ENCODE results near the gene CLASP2. TPM values are rescaled to one million over a fixed set of nuclear protein-coding genes. Genes with fewer than 3 reads are reported as not detected.

Gene CLASP2
- total RNA-seq, 1 donor from 2014 or later: 42.6 TPM

GRCh38 chr3:33717616-33717865, 513 bp downstream of the CLASP2 start:
- Mint-ChIP-seq H3K27me3 (ENCODE audit: unreplicated experiment) (no peaks in the 10 kb centered on the region), H3K9me3 (ENCODE audit: unreplicated experiment) (no peaks in the 10 kb centered on the region), H3K36me3 (ENCODE audit: unreplicated experiment) (no peaks in the 10 kb centered on the region), H3K4me1 (ENCODE audit: unreplicated experiment) (peaks cover 15% of the 10 kb centered on the region), H3K27ac (ENCODE audit: unreplicated experiment) (peak overlapping the region; percentile 82), H3K4me3 (ENCODE audit: unreplicated experiment) (peak overlapping the region; percentile 90)
- TF ChIP-seq CTCF (IDR thresholded peaks at IDR 0.05): no peak
- peak; percentile 87 for DNase-seq (ENCODE audit: extremely low spot score, unreplicated experiment)

DNA sequence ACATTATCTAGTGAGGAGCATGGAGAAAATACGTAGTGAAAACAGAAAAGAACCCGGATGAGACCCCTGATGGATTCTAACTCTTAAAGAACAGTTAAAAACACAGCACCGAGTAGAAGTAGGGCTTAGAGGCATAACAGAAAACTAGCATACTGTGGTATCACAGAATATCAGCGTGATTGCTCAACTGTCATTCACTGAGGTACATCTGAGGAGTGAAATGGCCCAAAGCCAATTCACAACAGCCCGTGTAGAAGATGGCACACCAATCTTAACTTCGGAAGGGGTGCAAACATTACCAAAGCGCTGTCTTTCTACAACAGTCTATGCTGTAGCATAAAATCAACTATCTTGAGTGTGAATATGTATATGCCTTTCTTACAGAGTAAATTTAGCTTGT, 1.8 kb downstream of the CLASP2 start:
- TF ChIP-seq CTCF (IDR thresholded peaks at IDR 0.05): no peak
- Mint-ChIP-seq H3K27me3 (ENCODE audit: unreplicated experiment) (no peaks in the 10 kb centered on the region), H3K4me1 (ENCODE audit: unreplicated experiment) (peaks cover 7% of the 10 kb centered on the region), H3K4me3 (ENCODE audit: unreplicated experiment) (no peak overlapping the region), H3K9me3 (ENCODE audit: unreplicated experiment) (no peaks in the 10 kb centered on the region), H3K36me3 (ENCODE audit: unreplicated experiment) (no peaks in the 10 kb centered on the region), H3K27ac (ENCODE audit: unreplicated experiment) (no peak overlapping the region)
- DNase-seq (ENCODE audit: extremely low spot score, unreplicated experiment): no peak

DNA sequence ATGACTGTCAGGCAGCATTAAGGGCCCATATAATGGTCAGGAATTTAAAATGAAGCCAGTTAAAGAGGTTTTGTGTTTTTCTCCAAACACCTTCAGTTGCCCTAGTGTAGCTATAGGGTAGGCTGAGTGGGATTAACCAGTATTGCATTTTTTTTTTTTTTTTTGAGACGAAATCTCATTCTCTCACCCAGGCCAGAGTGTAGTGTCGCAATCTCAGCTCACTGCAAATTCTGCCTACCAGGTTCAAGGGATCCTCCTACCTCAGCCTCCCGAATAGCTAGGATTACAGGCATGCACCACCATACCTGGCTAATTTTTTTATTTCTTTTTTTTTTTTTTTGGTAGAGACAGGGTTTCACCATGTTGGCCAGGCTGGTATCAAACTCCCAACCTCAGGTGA, 7.0 kb downstream of the CLASP2 start:
- H3K4me3 Mint-ChIP-seq (ENCODE audit: unreplicated experiment): no peak overlapping the region
- no peak for DNase-seq (ENCODE audit: extremely low spot score, unreplicated experiment)

DNA sequence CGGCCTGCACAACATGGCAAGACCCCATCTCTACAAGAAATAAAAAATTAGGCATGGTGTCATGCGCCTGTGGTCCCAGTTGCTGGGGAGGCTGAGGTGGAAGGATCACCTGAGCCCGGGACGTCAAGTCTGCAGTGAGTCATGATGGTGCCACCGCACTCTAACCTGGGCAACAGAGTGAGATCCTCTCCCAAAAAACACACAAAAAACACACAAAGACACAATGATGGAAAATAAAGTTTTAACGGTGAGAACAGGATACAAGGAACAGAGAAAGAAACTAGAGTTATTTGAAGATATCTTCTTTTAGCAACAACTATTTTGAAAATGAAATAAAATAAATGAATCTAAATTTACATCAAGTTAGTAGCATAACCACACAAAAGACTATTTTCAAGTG, 12.0 kb downstream of the CLASP2 start:
- peaks cover 40% of the 10 kb centered on the region for H3K9me3 Mint-ChIP-seq (ENCODE audit: unreplicated experiment)
- no peak overlapping the region for H3K4me3 Mint-ChIP-seq (ENCODE audit: unreplicated experiment)
- no peak overlapping the region for H3K27ac Mint-ChIP-seq (ENCODE audit: unreplicated experiment)
- peaks cover 28% of the 10 kb centered on the region for H3K36me3 Mint-ChIP-seq (ENCODE audit: unreplicated experiment)
- no peak for DNase-seq (ENCODE audit: extremely low spot score, unreplicated experiment)
- H3K4me1 Mint-ChIP-seq (ENCODE audit: unreplicated experiment): peaks cover 1% of the 10 kb centered on the region
- H3K27me3 Mint-ChIP-seq (ENCODE audit: unreplicated experiment): no peaks in the 10 kb centered on the region
- no peak for TF ChIP-seq CTCF (IDR thresholded peaks at IDR 0.05)

More for the DNA sequence above, 7.0 kb downstream of the CLASP2 start:
- peaks cover 8% of the 10 kb centered on the region for H3K9me3 Mint-ChIP-seq (ENCODE audit: unreplicated experiment)
- H3K27ac Mint-ChIP-seq (ENCODE audit: unreplicated experiment): no peak overlapping the region
- no peaks in the 10 kb centered on the region for H3K36me3 Mint-ChIP-seq (ENCODE audit: unreplicated experiment)
- no peaks in the 10 kb centered on the region for H3K27me3 Mint-ChIP-seq (ENCODE audit: unreplicated experiment)
- H3K4me1 Mint-ChIP-seq (ENCODE audit: unreplicated experiment): peaks cover 1% of the 10 kb centered on the region
- no peak for TF ChIP-seq CTCF (IDR thresholded peaks at IDR 0.05)

GRCh38 chr3:33704891-33705290, 13.2 kb downstream of the CLASP2 start:
- DNase-seq (ENCODE audit: extremely low spot score, unreplicated experiment): no peak
- peaks cover 1% of the 10 kb centered on the region for H3K4me1 Mint-ChIP-seq (ENCODE audit: unreplicated experiment)
- H3K9me3 Mint-ChIP-seq (ENCODE audit: unreplicated experiment): peaks cover 40% of the 10 kb centered on the region
- no peak overlapping the region for H3K27ac Mint-ChIP-seq (ENCODE audit: unreplicated experiment)
- TF ChIP-seq CTCF (IDR thresholded peaks at IDR 0.05): no peak
- H3K36me3 Mint-ChIP-seq (ENCODE audit: unreplicated experiment): peaks cover 28% of the 10 kb centered on the region
- no peaks in the 10 kb centered on the region for H3K27me3 Mint-ChIP-seq (ENCODE audit: unreplicated experiment)
- H3K4me3 Mint-ChIP-seq (ENCODE audit: unreplicated experiment): no peak overlapping the region

Measured in osteocyte (in vitro differentiated cells).